HepG2 (cell line): ENCODE measurements around the gene GPR162. TPM values are rescaled to one million over a fixed set of nuclear protein-coding genes. Genes with fewer than 3 reads are reported as not detected.

Experiments
- BCL3 ChIP-seq: sonication (generic); formaldehyde crosslinking; IDR thresholded peaks from 2 replicates; pipeline ENCODE4 v1.5.1; 2020; ENCODE audit warnings: mild to moderate bottlenecking, missing genetic modification reagents, moderate library complexity
- DPF2 ChIP-seq: sonication (generic); formaldehyde crosslinking; IDR thresholded peaks from 2 replicates; pipeline ENCODE4 v1.4.0; 2020; ENCODE audit warnings: mild to moderate bottlenecking, low read depth, missing genetic modification reagents, borderline replicate concordance
- ERF ChIP-seq: IDR thresholded peaks from 2 replicates; pipeline ENCODE4 v1.6.1; 2018; ENCODE audit warnings: missing biosample characterization, missing genetic modification reagents
- HDAC6 ChIP-seq: fragments of 200-600 bp; sonication (generic); IDR thresholded peaks from 2 replicates; pipeline ENCODE4 v1.7.0; 2017; ENCODE audit warnings: mild to moderate bottlenecking, antibody characterized with exemption, low read length, low read depth
- HOXA9 ChIP-seq: sonication (generic); formaldehyde crosslinking; IDR thresholded peaks from 2 replicates; pipeline ENCODE4 v1.8.1; 2022; ENCODE audit warnings: missing genetic modification reagents, mild to moderate bottlenecking, moderate library complexity, borderline replicate concordance
- IRF9 ChIP-seq: sonication (generic); formaldehyde crosslinking; IDR thresholded peaks from 2 replicates; pipeline ENCODE4 v1.8.0; 2022; ENCODE audit warnings: missing genetic modification reagents, mild to moderate bottlenecking, borderline replicate concordance
- KIAA2018 ChIP-seq: sonication (generic); formaldehyde crosslinking; IDR thresholded peaks from 2 replicates; pipeline ENCODE4 v1.5.0; 2020; ENCODE audit warnings: mild to moderate bottlenecking, missing genetic modification reagents, borderline replicate concordance
- MAF1 ChIP-seq: sonication (generic); formaldehyde crosslinking; IDR thresholded peaks from 2 replicates; pipeline ENCODE4 v1.5.0; 2020; ENCODE audit warnings: missing genetic modification reagents, borderline replicate concordance
- SKI ChIP-seq: fragments of 450-650 bp; IDR thresholded peaks from one replicate; pipeline ENCODE4 v1.6.1; 2018; ENCODE audit warnings: mild to moderate bottlenecking; ENCODE audit not compliant: partially characterized antibody
- ZMYM2 ChIP-seq: sonication (generic); formaldehyde crosslinking; IDR thresholded peaks from 2 replicates; pipeline ENCODE4 v1.8.0; 2022; ENCODE audit warnings: mild to moderate bottlenecking, missing genetic modification reagents
- ZNF264 ChIP-seq: sonication (generic); formaldehyde crosslinking; IDR thresholded peaks from 2 replicates; pipeline ENCODE4 v1.4.0; 2020; ENCODE audit warnings: missing genetic modification reagents
- ZNF570 ChIP-seq: sonication (generic); formaldehyde crosslinking; IDR thresholded peaks from 2 replicates; pipeline ENCODE4 v1.4.0; 2020; ENCODE audit warnings: mild to moderate bottlenecking, missing genetic modification reagents, borderline replicate concordance
- ZNF616 ChIP-seq: sonication (generic); formaldehyde crosslinking; IDR thresholded peaks from 2 replicates; pipeline ENCODE4 v1.5.0; 2020; ENCODE audit warnings: low read depth, mild to moderate bottlenecking, missing genetic modification reagents
- ZNF770 ChIP-seq: sonication (generic); formaldehyde crosslinking; IDR thresholded peaks from 2 replicates; pipeline ENCODE4 v1.5.0; 2020; ENCODE audit warnings: mild to moderate bottlenecking, missing genetic modification reagents
- ZNF780A ChIP-seq: sonication (generic); formaldehyde crosslinking; IDR thresholded peaks from 2 replicates; pipeline ENCODE4 v1.8.0; 2022; ENCODE audit warnings: mild to moderate bottlenecking, missing genetic modification reagents, moderate library complexity
- polyA plus RNA-seq, 8 experiments: library from polyadenylated mRNA; depleted of rRNA in 3 of 8; stranded (reverse) in 7 of 8; unstranded in 1 of 8; fragments of >200 nt; fragmentation: Illumina TruSeq in 4 of 8; extraction: Trizol in 4 of 8; gene quantifications; 2 replicates each; pipeline versions ENCODE4 v1.2.1 to v1.2.3, GENCODE V29; 2011 to 2016; ENCODE audit warnings: low read depth in 4 of 8, missing spikeins in 1 of 8, mixed read lengths in 1 of 8; ENCODE audit not compliant: insufficient read depth in 1 of 8
- total RNA-seq, 5 experiments: library from RNA; depleted of rRNA; stranded (reverse); fragments of >200 nt; fragmentation: Illumina TruSeq; extraction: Trizol; gene quantifications; 2 replicates each; pipeline ENCODE4 v1.2.3, GENCODE V29; 2016; ENCODE audit warnings: low read depth in 1 of 5

Gene GPR162
- total and polyA plus RNA-seq, 2 of the 13 experiments (the other 11 are each of a cell fraction or from before 2014, with no cell fraction given): 0.08 TPM; not detected in 1

- no peak for TF ChIP-seq KIAA2018 (CRISPR knock-in tag)
- TF ChIP-seq ZNF616 (CRISPR knock-in tag): no peak
- TF ChIP-seq IRF9 (CRISPR knock-in tag): no peak
- TF ChIP-seq DPF2 (CRISPR knock-in tag): no peak
- no peak for TF ChIP-seq ZNF570
- no peak for TF ChIP-seq ZNF780A (CRISPR knock-in tag)
- TF ChIP-seq BCL3 (CRISPR knock-in tag): peak; percentile 4; the same call in 1 of the 2 replicates
- TF ChIP-seq HDAC6: no peak
- no peak for TF ChIP-seq MAF1 (CRISPR knock-in tag)
- TF ChIP-seq ZNF770 (CRISPR knock-in tag): peak; percentile 53; the same call in 1 of the 2 replicates
- 0 out of 2 replicates have a peak, but pooled peaks have one; percentile 22 for TF ChIP-seq ERF
- 0 out of 2 replicates have a peak, but pooled peaks have one; percentile 14 for TF ChIP-seq ZMYM2 (CRISPR knock-in tag)
- no peak; the same call in 1 of the 2 replicates for TF ChIP-seq HOXA9 (CRISPR knock-in tag)
- no peak for TF ChIP-seq SKI
- no peak for TF ChIP-seq ZNF264 (CRISPR knock-in tag)
Measured at GRCh38 chr12:6872073-6873048, 50.7 kb downstream of the GPR162 start (continued).
